Stimulated activated CD4-positive, alpha-beta T cell treated with anti-CD3 and anti-CD28 coated beads, Interleukin-4, amount 100 ng/mL, for 4 hours (primary cell): Measurements from ENCODE around the gene RNASE1.

ENCODE experiments used
- DNase-seq, 2 experiments: peaks; one replicate each; pipeline ENCODE4 v3.0.0-alpha.2; 2020

The RNASE1 gene

DNA sequence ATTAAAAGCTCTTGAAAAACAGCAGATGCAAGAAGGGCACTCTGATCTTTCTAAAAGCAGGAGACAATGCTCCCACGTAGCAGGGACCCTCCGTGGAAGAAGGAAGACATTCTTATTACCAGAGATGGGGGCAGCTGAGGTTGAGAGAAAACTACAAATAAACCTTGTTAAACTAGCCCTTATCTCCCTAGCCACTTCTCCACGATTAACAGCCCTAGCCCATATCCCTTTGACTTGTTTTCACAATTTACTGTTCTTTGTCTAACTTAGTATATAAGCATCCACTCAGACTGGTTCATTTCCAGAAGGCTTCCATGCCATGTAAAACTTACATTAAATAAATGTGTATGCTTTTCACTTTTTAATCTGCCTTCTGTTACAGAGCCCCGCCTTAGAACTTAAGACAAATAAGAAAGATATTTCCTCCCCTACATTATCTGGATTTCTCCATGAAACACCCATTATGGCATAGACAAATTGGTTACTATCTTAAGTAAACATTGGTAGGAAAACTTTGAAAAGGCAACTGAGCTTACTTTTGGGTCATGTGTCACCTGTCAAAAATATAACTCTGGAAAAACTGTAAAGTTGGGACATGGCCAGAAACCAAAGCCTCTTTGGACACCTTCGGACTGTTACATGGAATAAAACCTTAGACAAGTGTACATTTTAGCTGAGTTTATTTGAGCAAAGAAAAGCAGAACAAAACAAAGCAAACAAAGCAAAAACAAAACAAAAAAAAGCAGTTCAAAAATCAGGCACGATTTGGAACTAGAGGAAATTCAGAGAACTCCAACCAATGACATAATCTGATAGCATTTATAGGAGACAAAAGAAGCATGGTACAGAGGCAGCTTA lies 4.9 kb upstream of the RNASE1 start:
- no peak for DNase-seq

DNA sequence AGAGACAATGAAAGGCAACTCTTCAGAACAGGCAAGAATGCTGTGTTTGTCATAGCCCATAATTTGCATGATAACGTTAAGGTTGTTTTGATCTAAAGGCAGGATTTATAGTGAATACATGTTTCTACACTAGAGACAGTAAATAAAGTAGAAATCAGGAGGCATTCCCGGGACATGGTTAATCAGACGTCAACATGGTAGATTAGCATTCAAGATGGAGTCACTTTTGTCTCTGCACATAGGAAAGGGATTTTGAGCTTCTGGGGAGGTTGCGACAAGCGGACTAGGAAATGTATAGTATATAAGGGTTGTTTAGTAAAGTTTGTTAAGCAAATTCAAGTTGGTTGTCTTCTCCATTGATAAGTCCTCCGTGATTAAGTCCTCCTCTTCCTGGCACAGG lies 2.8 kb upstream of the RNASE1 start:
- DNase-seq = no peak

DNA sequence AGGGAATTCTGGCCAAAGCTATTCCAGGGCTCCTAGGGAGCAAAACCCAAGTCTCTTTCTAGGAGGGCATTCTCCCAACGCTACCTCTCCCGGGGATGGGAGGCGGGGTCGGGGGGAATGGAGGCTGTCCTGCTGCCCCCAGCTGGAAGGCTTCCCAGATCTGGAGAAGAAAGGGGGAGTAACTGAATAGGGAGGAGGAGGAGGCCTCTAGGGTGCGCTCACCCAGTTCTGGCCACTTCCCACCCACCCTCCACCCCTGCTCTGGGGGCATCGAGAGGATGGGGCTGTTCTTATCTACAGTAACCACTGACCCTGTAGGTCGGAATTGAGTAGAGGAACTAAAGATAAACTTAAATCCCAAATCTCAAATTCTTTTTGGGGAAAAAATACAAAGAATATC lies 579 bp upstream of the RNASE1 start:
- no peak for DNase-seq

DNA sequence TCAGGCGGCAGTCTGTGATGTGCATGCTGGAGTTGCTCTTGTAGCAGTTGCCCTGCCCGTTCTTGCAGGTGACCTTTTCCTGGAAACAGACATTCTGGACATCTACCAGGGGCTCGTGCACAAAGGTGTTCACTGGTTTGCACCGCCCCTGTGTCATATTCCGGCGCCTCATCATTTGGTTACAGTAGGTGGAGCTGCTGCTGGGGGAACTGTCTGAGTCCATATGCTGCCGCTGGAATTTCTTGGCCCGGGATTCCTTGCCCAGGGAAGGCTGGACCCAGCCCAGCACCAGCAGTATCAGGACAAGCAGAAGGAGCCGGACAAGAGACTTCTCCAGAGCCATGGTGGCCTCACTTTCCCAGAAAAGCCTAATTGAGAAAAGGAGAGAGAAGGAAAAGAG lies 918 bp downstream of the RNASE1 start:
- no peak for DNase-seq

DNA sequence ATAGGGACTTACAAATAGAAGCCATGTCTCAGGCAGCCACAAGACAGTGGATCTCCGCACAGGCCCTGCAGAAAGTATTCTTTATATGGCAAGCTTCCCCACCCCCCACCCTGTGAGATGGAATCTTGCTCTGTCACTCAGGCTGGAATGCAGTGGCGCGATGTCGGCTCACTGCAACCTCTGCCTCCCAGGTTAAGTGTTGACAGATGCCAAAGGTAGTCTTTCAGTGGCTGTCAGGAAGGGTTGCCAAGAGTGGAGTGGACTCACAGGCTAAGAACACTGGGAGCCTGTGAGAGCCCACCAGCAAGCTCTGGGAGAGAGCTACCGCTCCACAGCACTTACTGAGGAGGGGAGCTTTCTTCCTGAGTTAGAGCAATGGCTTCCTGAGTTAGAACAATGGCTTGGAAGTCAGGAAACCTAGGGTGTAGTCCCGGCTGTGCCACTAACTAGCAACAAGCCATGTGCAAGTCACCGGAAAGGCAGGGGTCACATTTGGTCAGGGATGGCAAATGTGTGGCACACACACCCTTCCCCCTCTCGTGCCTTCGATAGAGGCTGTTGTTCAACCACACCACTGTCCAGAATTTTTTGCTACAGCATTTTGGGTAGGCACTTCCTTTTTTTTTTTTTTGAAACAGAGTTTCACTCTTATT lies 2.6 kb downstream of the RNASE1 start:
- DNase-seq = no peak

DNA sequence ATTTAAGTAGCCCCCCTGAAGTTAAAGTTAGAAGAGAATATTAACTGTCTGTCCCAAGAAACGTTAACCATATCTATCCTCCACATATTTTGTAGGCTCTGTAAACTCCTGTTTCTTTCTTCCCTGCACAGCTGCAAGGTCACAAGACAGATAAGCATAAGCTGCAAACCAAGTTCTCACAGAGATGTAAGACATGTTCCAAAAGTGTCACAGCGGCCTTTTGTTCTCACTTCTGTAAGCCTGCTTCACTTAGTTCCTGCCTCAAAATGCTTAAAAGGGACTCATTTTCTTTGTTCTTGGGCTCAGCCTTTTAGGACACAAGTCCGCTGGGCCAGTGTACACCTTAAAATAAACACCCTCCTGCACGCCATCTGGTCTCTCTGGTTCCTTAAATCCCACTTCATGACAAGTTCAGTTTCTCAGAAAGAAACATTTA lies 3.2 kb downstream of the RNASE1 start:
- no peak for DNase-seq

DNA sequence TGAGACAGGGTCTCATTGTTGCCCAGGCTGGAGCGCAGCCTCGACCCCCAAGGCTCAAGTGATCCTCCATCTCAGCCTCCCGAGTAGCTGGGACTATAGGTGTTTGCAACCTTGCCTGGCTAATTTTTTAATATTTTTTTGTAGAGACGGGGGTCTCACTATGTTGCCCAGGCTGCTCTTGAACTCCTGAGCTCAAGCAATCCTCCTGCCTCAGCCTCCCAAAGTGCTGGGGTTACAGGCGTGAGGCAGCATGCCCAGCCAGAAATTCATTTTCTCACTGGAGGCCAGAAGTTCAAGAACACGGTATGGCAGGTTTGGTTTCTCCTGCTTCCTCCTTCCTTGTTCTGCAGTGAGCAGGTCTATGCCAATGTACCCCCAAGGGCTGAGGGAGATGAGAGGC lies 3.7 kb downstream of the RNASE1 start:
- DNase-seq = no peak

DNA sequence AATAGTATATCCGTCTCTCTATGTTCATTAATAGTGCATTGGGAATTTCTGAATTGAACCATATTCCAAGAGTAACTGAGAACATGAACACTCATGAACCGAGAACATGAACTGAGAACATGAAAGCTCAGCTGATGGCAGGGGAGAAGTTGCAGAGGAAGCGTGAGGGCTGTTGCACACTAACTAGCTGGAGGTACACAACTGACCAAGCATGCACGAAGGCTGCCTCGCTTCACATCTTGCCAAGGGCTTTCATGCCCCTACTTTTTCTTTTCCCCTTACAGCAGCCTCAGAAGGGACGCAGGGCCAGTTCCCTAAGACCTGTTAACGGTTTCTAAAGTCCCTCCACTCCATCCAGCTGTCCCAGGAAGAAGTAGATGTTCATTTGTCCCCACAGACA lies 4.3 kb downstream of the RNASE1 start:
- DNase-seq = no peak

DNA sequence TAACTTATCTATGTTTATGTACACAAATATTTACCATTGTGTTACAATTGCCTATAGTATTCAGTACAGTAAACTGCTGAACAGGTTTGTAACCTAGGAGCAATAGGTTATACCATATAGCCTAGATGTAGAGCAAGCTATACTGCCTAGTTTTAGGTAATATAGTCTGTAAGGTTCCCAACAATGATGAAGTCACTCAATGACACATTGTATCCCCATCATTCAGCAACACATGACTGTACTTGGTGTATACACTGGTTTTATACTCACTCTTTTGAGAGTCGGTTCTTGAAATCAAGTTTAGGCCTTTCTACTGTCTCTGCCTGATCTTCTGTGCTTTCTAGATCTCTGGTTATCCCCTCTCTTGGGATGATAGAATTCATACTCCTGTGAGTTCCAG lies 5.5 kb downstream of the RNASE1 start:
- no peak for DNase-seq

DNA sequence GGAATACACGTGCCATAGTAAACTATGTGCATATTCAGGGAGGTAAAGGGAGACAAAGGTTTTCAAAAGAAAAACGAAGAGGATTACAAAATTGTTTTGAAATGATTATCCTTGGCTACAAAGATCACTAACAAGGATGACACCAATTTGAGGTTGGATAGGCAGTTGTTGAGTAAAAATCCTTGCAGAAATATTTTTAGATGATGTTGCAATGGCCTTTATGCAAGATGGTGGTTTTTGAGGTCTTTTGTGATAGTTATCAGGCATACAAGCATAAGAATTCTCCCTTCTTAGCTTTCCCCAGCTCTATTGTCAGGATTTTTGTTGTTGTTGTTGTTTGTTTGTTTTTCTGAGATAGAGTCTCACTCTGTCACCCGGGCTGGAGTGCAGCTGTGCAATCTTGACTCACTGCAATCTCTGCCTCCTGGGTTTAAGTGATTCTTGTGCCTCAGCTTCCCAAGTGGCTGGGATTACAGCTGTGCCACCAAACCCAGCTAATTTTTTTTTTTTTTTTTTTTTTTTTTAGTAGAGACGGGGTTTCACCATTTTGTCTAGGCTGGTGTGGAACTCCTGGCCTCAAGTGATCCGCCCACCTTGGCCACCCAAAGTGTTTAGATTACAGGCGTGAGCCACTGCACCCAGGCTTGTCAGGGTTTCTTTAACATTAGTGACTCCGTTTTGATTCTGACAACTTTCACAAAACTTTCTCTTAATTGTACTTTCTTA lies 7.8 kb downstream of the RNASE1 start:
- DNase-seq = no peak

DNA sequence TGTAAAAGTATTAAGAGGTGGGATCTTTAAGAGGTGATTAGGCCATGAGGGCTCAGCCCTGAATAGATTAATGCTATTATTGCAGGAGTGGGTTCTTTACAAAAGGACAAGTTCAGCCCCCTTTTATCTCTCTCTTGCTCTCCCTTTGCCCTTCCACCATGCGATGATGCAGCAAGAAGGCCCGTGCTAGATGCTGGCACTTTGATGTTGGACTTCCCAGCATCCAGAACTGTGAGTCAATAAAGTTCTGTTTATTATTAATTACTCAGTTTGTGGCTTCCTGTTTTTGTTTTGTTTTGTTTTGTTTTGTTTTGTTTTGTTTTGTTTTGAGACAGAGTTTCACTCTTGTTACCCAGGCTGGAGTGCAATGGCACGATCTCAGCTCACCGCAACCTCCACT lies 10.1 kb downstream of the RNASE1 start:
- no peak for DNase-seq

DNA sequence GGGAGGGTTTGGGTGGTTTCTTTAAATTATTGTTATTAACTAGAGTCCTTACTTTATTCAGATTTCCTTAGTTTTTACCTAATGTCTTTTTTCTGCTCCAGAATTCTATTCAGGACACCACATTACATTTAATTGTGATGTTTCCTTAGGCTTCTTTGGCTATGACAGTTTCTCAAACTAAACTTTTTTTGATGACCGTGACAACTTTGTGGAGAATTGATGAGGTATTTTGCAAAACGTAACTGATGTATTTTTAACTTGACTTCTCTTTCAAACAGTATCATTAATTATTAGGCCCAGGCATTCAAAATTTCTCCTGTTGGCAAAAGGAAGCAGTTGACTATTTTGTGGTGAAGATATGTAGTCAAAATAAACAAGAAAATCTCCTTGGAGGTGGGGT lies 11.0 kb downstream of the RNASE1 start:
- no peak for DNase-seq

DNA sequence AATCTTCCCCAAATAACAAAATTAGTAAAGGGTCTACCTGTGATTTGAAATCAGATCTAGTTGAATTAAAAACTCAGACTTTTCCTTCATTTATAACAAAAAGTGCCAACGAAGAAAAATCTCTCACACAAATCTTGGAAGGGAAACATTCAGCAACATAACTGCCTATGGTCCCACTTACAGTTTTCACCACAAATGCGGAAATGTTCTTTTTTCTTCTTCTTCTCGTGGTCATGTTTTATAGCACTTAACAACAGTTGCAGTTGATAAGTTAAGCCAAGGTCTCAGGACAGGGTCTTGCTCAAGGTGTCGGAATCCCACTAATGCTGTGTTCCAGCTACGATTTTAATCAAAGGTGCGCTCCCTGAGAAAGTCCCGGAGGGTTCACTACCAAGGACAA lies 11.5 kb downstream of the RNASE1 start:
- no peak for DNase-seq

DNA sequence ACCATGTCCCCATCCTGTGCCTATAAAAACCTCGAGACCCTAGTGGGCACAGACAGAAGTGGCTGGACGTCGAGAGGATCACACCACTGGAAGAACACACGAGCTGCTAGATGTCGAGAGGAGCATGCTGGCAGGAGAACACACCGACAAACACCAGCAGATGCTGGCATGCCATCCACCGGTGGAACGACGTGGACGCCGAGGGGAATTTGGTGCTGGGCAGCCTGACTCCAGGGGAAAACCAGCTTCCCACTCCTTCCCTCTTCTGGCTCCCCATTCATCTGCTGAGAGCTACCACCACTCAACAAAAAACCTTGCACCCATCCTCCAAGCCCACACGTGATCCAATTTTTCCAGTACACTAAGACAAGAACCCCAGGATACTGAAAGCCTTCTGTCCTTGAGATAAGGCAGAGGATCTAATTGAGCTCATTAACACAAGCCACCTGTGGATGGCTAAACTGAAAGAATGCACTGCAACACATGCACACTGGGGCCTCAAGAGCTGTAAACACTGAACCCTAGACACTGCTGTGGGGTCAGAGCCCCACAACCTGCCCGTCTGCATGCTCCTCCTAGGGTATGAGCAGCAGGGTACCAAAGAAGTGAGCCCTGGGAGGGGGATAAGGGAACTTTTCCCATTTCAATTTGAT lies 12.1 kb downstream of the RNASE1 start:
- no peak for DNase-seq

DNA sequence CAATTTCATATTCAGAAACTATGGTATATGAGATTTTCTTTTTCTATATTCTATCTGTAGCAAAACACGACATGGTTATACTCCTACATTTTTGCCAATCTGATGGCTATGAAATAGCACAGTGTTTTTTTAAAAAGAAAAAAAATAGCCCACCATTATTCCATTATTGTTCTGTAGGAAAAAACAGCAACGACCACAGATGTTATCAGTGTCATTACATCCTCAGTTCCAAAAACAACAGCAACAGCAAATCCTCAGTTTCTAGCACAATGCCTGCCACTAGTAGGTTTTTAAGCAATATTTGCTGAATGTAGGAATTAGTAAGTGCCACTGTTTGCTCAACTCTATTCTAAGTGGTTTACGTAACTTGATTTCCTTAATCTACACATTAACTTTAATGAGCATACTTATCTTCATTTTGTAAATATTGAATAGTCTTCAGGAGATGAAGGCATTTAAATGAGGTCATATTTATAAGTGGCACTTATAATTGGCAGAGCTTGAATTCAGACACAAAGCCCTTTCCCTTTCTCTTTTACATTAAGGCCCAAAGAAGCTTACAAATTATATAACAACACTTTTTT lies 13.3 kb downstream of the RNASE1 start:
- DNase-seq = no peak

DNA sequence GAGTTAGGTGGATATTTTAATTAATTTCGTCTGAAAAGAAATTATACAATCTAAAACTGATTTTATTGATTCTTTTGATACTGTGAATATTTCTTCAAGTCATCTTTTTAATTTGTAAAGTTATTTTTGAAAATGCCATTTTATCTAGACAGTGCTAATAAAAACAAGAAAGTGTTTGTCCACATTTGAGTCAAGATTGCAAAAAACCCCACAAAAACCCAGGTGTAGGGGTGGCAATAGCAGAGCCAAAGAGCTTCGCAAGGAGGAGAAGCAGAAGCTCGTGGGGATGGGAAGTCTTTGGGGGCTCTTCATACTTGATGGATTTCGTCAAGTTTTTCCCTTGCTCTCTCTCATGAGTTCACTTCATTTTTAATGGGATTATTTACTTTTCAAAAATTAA lies 15.6 kb downstream of the RNASE1 start:
- DNase-seq = no peak

DNA sequence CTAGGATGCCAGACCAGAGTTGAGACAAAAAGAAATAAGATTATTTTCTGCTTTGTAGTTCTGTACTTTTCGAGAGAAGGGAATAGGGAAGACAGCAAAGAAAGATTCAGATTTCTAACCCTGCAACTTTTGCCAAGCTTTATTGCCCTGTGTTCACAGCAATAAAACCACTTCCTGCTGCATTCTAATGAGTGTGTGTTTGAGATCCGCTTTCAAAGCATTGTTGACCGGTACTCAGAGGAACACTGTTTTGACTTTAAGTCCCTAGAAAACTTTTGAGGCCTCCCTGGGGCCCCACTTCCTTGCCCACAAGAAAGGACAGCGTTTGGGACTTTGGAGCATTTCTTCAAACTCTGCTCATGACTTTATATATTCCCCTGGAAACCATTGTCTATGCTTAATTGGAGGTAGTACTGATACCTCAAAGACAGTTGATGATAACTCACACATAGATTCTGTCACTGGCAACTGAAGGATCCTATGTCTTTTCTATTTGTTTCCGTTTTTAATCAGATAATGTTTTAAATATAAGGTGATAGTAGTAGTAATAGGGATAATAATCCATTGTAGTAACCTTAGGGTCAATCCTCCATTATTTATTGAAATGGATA lies 20.3 kb downstream of the RNASE1 start:
- DNase-seq = no peak

DNA sequence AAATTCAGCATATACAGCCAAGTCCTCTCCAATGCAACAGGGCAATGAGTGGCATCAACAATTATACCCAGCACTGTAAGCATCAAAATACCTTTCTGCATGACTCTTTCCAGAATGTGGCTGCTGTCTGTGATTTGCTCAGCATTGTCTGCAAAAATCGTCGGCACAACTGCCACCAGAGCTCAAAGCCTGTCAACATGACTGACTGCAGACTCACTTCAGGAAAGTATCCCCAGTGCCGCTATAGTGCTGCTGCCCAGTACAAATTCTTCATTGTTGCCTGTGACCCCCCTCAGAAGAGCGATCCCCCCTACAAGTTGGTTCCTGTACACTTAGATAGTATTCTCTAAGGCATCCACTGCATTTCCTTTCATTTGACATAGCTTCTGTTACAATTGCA lies 20.8 kb downstream of the RNASE1 start:
- no peak for DNase-seq

DNA sequence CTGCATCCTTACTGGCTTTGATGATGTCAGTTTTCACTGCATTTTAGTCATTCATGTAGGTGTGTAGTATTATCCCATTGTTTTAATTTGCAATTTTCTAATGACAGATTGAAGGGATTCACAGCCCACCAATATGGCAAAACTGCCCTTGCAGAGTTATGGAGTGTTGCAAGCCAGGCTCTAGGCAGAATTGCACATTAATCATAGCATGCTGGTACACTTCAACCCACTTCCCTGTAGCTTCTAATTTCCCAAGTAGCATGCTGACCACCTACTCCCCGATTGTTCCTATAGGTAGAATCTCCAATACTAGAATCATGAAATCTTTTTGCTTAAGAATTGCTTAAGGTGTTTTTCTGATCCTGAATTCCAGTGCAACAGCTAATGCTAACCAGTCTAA lies 26.7 kb downstream of the RNASE1 start:
- no peak for DNase-seq

DNA sequence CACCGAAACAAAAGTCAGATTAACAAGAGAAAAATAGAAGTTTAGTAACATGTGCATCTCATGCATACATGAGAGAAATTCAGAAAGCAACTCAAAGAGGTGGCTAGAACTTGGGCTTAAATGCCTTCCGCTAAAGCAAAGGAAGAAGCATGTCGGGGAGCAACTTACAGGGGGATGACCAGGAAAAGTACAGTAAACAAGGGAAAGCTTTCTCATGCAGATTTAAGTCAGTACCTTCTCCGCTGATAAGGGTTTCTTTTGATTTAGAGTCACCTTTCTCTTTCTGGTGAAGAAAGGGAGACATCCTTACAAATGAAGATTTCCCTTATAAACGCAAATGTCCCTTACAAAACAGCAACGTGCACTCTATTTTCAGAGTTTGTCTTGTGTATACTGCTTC lies 27.6 kb downstream of the RNASE1 start:
- DNase-seq = no peak

DNA sequence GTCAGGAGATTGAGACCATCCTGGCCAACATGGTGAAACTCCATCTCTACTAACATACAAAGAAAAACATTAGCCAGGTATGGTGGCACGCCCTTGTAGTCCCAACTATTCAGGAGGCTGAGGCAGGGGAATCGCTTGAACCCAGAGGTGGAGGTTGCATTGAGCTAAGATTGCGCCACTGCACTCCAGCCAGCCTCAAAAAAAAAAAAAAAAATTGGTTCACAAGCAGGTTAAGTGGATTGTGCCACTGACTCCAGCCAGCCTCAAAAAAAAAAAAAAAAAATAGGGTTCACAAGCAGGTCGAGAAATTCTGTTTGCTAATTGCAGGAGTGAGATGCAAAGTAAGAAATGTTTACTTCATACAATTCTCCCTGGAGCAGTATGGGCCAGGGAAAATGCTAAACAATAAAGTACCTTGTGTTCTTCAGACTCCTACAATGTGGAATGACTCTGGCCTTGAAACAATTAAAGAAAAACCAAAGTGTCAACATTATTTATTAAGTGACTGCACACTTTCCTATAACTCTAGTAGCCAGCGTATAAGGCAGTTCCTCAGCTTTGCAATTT lies 28.3 kb downstream of the RNASE1 start:
- DNase-seq = no peak

DNA sequence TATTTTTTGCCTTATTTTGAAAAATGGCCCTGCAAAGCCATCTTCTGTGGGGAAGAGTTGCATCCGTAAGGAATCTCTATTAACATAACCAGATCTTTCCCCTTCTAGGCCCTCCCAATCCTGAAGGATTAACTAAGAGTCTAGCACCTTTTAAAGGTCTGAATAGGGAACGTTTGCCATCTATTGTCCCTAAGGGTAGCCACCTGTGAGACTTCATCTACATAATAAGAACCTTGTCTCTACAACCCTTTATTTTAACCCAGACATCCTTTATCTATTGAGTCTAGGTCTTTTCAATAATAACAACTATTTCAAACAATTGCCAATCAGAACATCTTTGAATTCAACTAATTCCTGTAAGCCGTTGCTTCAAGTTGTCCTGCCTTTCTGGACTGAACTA lies 30.0 kb downstream of the RNASE1 start:
- DNase-seq = no peak
